ENCODE data around the gene PMFBP1. TPM values are rescaled to one million over a fixed set of nuclear protein-coding genes. Genes with fewer than 3 reads are reported as not detected.

The PMFBP1 gene
- total RNA-seq, 4 donors from 2014 or later, result 1.2 to 1.4 TPM; not detected in 2

DNA sequence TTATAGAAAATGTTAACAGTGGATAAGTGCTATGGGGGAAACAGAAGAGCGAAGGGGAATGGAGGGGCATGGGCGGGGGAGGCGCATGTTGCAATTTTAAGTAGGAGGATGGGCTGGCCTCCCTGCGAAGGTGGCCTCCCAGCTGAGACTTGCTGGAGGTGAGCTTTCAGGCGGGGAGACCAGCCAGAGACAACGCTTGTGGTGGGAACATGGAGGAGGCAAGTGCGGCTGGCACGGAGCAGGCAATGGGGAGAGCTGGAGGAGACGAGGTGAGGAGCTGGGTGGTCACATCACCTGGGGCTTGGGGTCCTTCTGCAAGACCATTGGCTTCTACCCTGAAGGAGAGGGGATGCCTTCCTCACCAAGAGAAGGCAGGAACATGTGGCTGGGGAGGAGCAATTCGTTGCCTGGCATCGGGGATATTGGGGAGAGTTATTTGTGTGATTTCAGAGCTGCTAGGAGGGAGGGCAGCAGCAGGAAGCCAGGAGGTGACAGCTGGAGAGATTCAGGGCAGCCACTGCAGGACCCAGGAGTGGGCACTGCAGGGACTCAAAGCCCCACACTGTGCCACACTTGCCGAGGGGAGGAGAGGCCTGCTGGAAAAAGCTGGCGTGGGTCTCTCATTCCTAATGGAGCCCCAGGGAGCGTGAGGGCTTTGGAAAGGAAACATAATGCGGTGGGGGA, 34.4 kb downstream of the PMFBP1 start:
- Histone ChIP-seq H3K4me1 (no peaks in the 10 kb centered on the region), H3K4me3 (no peak overlapping the region), H3K27me3 (no peaks in the 10 kb centered on the region), H3K36me3 (no peaks in the 10 kb centered on the region), H3K27ac (no peak overlapping the region), H3K9me3 (no peaks in the 10 kb centered on the region)
- TF ChIP-seq, protein P1, sequence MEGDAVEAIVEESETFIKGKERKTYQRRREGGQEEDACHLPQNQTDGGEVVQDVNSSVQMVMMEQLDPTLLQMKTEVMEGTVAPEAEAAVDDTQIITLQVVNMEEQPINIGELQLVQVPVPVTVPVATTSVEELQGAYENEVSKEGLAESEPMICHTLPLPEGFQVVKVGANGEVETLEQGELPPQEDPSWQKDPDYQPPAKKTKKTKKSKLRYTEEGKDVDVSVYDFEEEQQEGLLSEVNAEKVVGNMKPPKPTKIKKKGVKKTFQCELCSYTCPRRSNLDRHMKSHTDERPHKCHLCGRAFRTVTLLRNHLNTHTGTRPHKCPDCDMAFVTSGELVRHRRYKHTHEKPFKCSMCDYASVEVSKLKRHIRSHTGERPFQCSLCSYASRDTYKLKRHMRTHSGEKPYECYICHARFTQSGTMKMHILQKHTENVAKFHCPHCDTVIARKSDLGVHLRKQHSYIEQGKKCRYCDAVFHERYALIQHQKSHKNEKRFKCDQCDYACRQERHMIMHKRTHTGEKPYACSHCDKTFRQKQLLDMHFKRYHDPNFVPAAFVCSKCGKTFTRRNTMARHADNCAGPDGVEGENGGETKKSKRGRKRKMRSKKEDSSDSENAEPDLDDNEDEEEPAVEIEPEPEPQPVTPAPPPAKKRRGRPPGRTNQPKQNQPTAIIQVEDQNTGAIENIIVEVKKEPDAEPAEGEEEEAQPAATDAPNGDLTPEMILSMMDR (IDR thresholded peaks at IDR 0.05), result no peak
- no peak for TF ChIP-seq POLR2A (IDR thresholded peaks at IDR 0.05)
- intact Hi-C loops (cut with DNase I; ENCODE audit: low total_unique reads), result no loop called here
- DNase-seq, result no peak

DNA sequence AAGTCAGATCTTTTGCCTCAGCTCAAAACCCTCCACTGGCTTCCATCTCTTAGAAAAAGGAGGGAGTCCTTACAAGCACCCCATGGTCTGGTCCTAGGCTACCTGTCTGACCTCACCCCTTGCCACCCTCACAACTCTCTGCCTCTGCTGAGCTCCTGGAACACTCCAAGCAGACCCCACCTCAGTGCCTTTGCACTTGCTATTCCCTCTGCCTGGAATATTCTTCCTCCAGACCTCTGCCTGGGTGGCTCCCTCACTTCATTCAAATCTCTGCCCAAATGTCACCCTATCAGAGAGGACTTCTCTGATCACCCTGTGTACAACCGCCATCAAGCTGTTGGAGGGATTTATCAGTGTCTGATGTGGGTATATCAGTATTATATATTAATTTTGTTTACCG, 37.4 kb downstream of the PMFBP1 start:
- Histone ChIP-seq H3K4me1 (no peaks in the 10 kb centered on the region), H3K36me3 (no peaks in the 10 kb centered on the region), H3K27ac (no peak overlapping the region), H3K9me3 (no peaks in the 10 kb centered on the region), H3K4me3 (no peak overlapping the region), H3K27me3 (no peaks in the 10 kb centered on the region)
- intact Hi-C loops (cut with DNase I; ENCODE audit: low total_unique reads), result no loop called here
- DNase-seq, result no peak
- TF ChIP-seq POLR2A (IDR thresholded peaks at IDR 0.05), result no peak
- TF ChIP-seq, protein P1 (IDR thresholded peaks at IDR 0.05), result no peak

DNA sequence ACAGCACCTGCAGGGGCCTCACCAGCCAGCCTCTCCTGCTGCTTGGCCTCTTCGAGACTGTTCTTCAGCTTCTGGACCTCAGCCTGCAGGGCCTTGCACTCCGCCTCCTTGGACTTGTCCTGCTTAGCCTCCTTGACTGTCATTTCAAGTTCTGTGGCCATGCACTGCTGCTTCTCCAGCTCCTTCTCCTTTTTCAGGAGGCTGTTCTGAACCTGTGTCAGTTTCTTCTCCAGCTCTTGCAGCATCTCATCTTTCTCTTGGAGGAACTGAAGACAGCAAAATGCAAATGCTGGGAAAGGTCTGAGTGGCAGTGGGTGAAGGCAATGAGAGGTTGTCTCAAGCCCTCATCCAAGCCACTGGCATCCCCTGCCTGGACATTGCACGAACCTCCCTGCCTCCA, 39.2 kb downstream of the PMFBP1 start:
- H3K36me3 ChIP-seq, result no peaks in the 10 kb centered on the region
- H3K9me3 ChIP-seq, result no peaks in the 10 kb centered on the region
- TF ChIP-seq POLR2A (IDR thresholded peaks at IDR 0.05), result no peak
- TF ChIP-seq, protein P1 (IDR thresholded peaks at IDR 0.05), result no peak
- no peak overlapping the region for H3K4me3 ChIP-seq
- H3K27me3 ChIP-seq, result no peaks in the 10 kb centered on the region
- no peak for DNase-seq
- H3K4me1 ChIP-seq, result no peaks in the 10 kb centered on the region
- no peak overlapping the region for H3K27ac ChIP-seq
- intact Hi-C loops (cut with DNase I; ENCODE audit: low total_unique reads), result no loop called here

DNA sequence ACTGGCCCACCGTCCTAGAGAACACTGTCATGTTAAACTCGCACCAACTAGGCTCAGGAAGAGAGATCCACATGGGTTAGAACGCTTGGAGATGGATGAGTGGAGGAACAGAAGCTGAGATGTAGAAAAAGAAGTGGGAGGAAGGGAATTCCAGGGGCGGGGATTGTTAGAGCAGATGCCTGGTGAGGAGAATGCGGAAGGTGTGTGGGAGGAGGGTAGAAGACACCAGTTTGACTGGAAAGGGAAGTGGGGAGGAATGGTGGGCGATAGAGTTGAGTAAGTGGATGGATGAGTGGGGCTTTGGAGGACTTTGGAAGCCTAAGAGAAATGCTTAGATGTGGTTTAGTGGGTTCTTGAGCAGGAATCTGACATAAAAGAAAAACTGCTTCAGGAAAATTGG, 40.9 kb downstream of the PMFBP1 start:
- Histone ChIP-seq H3K36me3 (no peaks in the 10 kb centered on the region), H3K9me3 (no peaks in the 10 kb centered on the region), H3K4me1 (no peaks in the 10 kb centered on the region), H3K4me3 (no peak overlapping the region), H3K27me3 (no peaks in the 10 kb centered on the region), H3K27ac (no peak overlapping the region)
- no peak for DNase-seq
- no peak for TF ChIP-seq POLR2A (IDR thresholded peaks at IDR 0.05)
- TF ChIP-seq, protein P1 (IDR thresholded peaks at IDR 0.05), result no peak
- intact Hi-C loops (cut with DNase I; ENCODE audit: low total_unique reads), result no loop called here

DNA sequence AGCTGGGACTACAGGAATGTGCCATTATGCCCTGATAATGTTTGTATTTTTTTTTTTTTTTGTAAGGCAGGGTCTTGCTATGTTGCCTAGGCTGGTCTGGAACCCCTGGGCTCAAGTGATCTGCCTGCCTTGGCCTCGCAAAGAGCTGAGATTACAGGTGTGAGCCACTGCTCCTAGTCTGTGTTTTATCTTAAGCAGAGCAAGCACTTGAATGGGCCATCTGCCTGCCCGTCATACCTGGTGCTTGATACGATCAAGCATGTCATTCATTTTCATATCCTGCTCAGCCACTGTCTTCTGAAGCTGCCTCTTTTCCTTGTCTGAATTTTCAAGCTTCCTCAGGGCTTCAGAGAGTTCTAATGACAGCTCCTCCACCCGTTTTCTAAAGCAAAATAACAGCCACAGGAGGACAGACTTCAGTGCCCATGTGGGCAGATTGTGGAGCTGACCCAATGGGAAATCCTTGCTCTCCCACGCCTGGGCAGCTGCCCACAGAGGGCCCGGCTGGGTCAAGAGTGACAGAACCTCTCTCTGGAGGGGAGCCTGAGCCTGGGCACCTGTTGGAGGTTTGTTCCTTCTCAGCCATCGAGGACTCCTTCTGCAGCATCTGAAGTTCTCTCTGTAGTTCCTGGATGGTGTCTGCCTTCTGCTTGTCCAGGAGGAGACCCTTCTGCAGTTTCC, 41.8 kb downstream of the PMFBP1 start:
- Histone ChIP-seq H3K9me3 (no peaks in the 10 kb centered on the region), H3K4me3 (no peak overlapping the region), H3K27ac (no peak overlapping the region), H3K4me1 (no peaks in the 10 kb centered on the region), H3K27me3 (no peaks in the 10 kb centered on the region), H3K36me3 (no peaks in the 10 kb centered on the region)
- TF ChIP-seq, protein P1 (IDR thresholded peaks at IDR 0.05), result no peak
- TF ChIP-seq POLR2A (IDR thresholded peaks at IDR 0.05), result no peak
- DNase-seq, result no peak
- intact Hi-C loops (cut with DNase I; ENCODE audit: low total_unique reads), result no loop called here

Measured in uterus (tissue), 4 donors.